Chondrocyte (in vitro differentiated cells): ENCODE data around the gene UCK1. TPM values are rescaled to one million over a fixed set of nuclear protein-coding genes. Genes with fewer than 3 reads are reported as not detected.

Source experiments
- DNase-seq: peaks from one replicate; pipeline ENCODE4 v3.0.0; 2021; ENCODE audit warnings: mixed read lengths, low spot score
- H3K27ac Mint-ChIP-seq: one replicate; pipeline ENCODE4 v1.8.0; 2021; ENCODE audit warnings: mild to moderate bottlenecking, moderate library complexity, mixed read lengths; ENCODE audit not compliant: unreplicated experiment
- H3K27me3 Mint-ChIP-seq: 2 replicates; pipeline ENCODE4 v1.8.0; 2021; ENCODE audit warnings: low read depth, mixed read lengths
- H3K36me3 Mint-ChIP-seq: 2 replicates; pipeline ENCODE4 v1.8.0; 2021; ENCODE audit warnings: low read depth, mixed read lengths
- H3K4me1 Mint-ChIP-seq: 2 replicates; pipeline ENCODE4 v1.8.0; 2021; ENCODE audit warnings: low read depth, mild to moderate bottlenecking, mixed read lengths
- H3K4me3 Mint-ChIP-seq: one replicate; pipeline ENCODE4 v1.8.0; 2021; ENCODE audit warnings: mild to moderate bottlenecking, moderate library complexity, mixed read lengths; ENCODE audit not compliant: unreplicated experiment
- H3K9me3 Mint-ChIP-seq: 2 replicates; pipeline ENCODE4 v1.8.0; 2021; ENCODE audit warnings: low read depth, mixed read lengths
- total RNA-seq: library from RNA; stranded (reverse); gene quantifications from 3 replicates; pipeline ENCODE4 v1.2.1, GENCODE V29; 2021
- TF ChIP-seq, protein P1 (sequence below): fragments of 200-600 bp; sonication (generic); IDR thresholded peaks from 2 replicates; pipeline ENCODE4 v1.5.0; 2021; ENCODE audit warnings: antibody characterized with exemption, mild to moderate bottlenecking, moderate library complexity

UCK1 gene
- total RNA-seq, 1 donor from 2014 or later: 18.3 TPM

- no peaks in the 10 kb centered on the region for H3K9me3 Mint-ChIP-seq
- H3K4me1 Mint-ChIP-seq: peaks cover 29% of the 10 kb centered on the region
- TF ChIP-seq, protein P1, sequence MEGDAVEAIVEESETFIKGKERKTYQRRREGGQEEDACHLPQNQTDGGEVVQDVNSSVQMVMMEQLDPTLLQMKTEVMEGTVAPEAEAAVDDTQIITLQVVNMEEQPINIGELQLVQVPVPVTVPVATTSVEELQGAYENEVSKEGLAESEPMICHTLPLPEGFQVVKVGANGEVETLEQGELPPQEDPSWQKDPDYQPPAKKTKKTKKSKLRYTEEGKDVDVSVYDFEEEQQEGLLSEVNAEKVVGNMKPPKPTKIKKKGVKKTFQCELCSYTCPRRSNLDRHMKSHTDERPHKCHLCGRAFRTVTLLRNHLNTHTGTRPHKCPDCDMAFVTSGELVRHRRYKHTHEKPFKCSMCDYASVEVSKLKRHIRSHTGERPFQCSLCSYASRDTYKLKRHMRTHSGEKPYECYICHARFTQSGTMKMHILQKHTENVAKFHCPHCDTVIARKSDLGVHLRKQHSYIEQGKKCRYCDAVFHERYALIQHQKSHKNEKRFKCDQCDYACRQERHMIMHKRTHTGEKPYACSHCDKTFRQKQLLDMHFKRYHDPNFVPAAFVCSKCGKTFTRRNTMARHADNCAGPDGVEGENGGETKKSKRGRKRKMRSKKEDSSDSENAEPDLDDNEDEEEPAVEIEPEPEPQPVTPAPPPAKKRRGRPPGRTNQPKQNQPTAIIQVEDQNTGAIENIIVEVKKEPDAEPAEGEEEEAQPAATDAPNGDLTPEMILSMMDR: no peak
- H3K36me3 Mint-ChIP-seq: peaks cover 15% of the 10 kb centered on the region
- no peaks in the 10 kb centered on the region for H3K27me3 Mint-ChIP-seq
- DNase-seq: no peak
- no peak overlapping the region for H3K4me3 Mint-ChIP-seq
- no peak overlapping the region for H3K27ac Mint-ChIP-seq
Observed at GRCh38 chr9:131528886-131529505, 2.1 kb downstream of the UCK1 start.

DNA sequence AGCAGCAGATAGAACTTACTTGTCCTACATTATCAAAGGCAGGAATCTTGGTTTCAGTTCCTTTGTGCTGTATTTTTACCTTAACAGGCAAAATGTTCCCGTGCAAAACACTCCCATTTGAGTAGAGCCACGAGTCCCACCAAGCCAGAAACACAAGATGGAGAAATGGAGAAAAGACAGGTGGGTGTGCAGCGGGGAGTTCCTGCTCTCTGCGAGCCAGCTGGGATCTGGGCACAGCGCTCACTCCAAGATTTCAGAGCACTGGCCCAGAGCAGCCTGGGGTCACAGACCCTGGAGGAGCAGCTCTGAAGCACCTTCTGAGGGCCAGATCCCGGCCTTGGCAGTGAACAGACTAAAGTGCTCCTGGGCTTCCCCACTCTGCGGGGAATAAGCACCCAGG lies 2.9 kb downstream of the UCK1 start:
- peaks cover 29% of the 10 kb centered on the region for H3K4me1 Mint-ChIP-seq
- TF ChIP-seq, protein P1: no peak

GRCh38 chr9:131525643-131526565 lies 5.2 kb downstream of the UCK1 start:
- Mint-ChIP-seq H3K4me3 (no peak overlapping the region), H3K27me3 (no peaks in the 10 kb centered on the region), H3K9me3 (no peaks in the 10 kb centered on the region), H3K4me1 (peaks cover 26% of the 10 kb centered on the region), H3K27ac (peak overlapping the region; percentile 5), H3K36me3 (peaks cover 24% of the 10 kb centered on the region)
- no peak for DNase-seq
- TF ChIP-seq, protein P1: no peak

More for the DNA sequence above, 2.9 kb downstream of the UCK1 start:
- Mint-ChIP-seq H3K27me3 (no peaks in the 10 kb centered on the region), H3K27ac (no peak overlapping the region), H3K4me3 (no peak overlapping the region), H3K9me3 (no peaks in the 10 kb centered on the region), H3K36me3 (peaks cover 15% of the 10 kb centered on the region)
- no peak for DNase-seq

DNA sequence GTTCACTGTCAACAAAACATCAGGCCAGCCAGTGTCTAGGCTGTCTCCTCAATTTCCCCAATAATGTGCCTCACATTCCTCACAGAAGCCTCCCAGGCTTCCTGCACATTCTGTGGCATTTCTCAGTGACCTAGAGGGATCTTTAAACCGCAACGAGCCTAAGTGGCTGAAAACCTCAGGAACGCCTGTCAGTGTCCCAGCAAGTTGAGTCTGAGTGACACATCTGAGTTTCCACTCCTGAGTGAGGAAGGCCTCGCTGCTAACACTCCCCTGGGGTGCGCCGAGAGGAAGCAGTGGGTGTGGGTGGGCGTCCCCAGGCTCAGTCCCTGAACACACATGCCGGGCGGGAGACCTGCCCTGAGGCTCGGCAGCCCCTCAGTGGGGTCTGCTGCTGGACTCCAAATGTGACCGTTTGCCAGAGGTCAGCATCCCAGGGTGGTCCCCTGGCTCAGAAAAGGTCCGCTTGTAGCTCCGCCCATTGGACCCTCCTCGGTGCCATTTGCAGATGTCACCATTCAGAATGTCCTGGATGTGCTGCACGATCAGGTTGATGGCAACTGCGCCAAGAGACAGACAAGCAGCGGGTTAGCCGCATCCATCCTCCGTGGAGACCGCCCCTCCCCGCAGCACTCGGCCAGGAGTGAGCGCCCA lies 6.3 kb downstream of the UCK1 start:
- no peaks in the 10 kb centered on the region for H3K27me3 Mint-ChIP-seq
- no peak for DNase-seq
- peak overlapping the region; percentile 83 for H3K27ac Mint-ChIP-seq
- H3K9me3 Mint-ChIP-seq: no peaks in the 10 kb centered on the region
- no peak overlapping the region for H3K4me3 Mint-ChIP-seq
- TF ChIP-seq, protein P1: no peak
- peaks cover 18% of the 10 kb centered on the region for H3K4me1 Mint-ChIP-seq
- peaks cover 25% of the 10 kb centered on the region for H3K36me3 Mint-ChIP-seq
